ENCODE results near the gene AMOTL1.

DNA sequence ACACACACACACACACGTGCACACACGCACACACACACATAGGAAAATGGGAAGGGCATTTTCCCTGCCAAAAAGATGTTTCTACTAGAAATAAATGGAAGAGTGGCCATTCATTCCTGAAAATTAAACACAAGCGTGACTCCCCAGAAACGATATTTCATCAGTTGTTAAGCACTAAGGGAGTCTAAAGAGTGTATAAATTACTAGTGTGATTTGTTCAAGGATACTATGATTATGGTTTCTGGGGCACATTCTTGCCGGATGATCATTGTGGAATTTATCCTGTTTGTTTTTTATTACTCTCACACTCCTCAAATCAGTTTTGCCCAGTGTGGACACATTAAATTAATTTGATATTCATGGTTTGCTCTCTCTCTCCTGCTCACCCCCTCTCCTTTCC is 16.4 kb upstream of the AMOTL1 start:
- TF ChIP-seq, protein P1, sequence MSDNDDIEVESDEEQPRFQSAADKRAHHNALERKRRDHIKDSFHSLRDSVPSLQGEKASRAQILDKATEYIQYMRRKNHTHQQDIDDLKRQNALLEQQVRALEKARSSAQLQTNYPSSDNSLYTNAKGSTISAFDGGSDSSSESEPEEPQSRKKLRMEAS (IDR thresholded peaks at IDR 0.05; ENCODE audit: insufficient read depth, insufficient read length), result no peak
- no peak for TF ChIP-seq MYC (IDR thresholded peaks at IDR 0.05; ENCODE audit: low read depth, low read length)
- TF ChIP-seq, protein P2, sequence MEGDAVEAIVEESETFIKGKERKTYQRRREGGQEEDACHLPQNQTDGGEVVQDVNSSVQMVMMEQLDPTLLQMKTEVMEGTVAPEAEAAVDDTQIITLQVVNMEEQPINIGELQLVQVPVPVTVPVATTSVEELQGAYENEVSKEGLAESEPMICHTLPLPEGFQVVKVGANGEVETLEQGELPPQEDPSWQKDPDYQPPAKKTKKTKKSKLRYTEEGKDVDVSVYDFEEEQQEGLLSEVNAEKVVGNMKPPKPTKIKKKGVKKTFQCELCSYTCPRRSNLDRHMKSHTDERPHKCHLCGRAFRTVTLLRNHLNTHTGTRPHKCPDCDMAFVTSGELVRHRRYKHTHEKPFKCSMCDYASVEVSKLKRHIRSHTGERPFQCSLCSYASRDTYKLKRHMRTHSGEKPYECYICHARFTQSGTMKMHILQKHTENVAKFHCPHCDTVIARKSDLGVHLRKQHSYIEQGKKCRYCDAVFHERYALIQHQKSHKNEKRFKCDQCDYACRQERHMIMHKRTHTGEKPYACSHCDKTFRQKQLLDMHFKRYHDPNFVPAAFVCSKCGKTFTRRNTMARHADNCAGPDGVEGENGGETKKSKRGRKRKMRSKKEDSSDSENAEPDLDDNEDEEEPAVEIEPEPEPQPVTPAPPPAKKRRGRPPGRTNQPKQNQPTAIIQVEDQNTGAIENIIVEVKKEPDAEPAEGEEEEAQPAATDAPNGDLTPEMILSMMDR (IDR thresholded peaks at IDR 0.05; ENCODE audit: extremely low read depth in 1 of 2, insufficient read depth in 1 of 2, low read depth in 1 of 2, low read length in 2 of 2), result no peak
- TF ChIP-seq POLR2A (IDR thresholded peaks at IDR 0.05; ENCODE audit: low read depth, low read length), result no peak
- TF ChIP-seq GATA2 (IDR thresholded peaks at IDR 0.05; ENCODE audit: insufficient read depth, insufficient read length, low read depth, low read length), result no peak
- TF ChIP-seq POLR2AphosphoS5 (IDR thresholded peaks at IDR 0.05; ENCODE audit: insufficient read depth, low read depth, low read length), result no peak

All from endothelial cell of umbilical vein (primary cell).